Stomach (tissue), 4 donors: ENCODE data around the gene RFX3.

Experiments
- EP300 ChIP-seq: sonication (generic); formaldehyde crosslinking; IDR thresholded peaks from one replicate; pipeline ENCODE4 v1.6.1; 2017; ENCODE audit warnings: antibody characterized with exemption
- POLR2A ChIP-seq, 4 donors: fragments of 450-650 bp; IDR thresholded peaks; one replicate each; pipeline ENCODE4 v1.6.1; 2016; ENCODE audit warnings: antibody characterized with exemption in 4 of 4, control low read depth in 2 of 4, mild to moderate bottlenecking in 1 of 4, moderate library complexity in 1 of 4
- POLR2AphosphoS5 ChIP-seq, 3 donors: sonication (generic); formaldehyde crosslinking; IDR thresholded peaks; one replicate each; pipeline ENCODE4 v1.6.1; 2016; ENCODE audit warnings: antibody characterized with exemption in 3 of 3
- TF ChIP-seq, protein P1 (sequence below), 7 experiments: fragments of 450-650 bp in 4 of 7; fragments of 200-600 bp in 3 of 7; sonication (generic) in 3 of 7; IDR thresholded peaks; one replicate each; pipeline ENCODE4 v1.5.1; 2016 to 2019; ENCODE audit warnings: antibody characterized with exemption in 7 of 7, control low read depth in 2 of 7, mild to moderate bottlenecking in 1 of 7

DNA sequence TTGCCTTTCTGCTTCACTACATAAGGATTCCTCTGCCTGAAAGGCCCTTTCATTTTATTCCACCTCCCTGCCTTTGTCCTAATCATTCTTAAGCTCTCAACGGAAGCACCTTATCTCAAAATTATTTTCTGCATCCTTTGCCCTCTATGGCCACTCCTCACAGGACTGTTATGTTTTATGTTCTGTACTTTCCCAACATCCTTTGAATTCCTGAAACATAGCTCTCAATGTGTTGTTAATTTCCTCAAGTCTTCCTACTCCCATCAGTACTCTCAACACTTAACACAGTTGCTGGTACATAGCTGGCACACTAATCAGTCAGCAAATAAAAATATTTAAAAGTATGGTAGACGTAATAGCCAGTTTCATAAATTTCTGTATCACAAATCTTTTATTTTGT lies 193.0 kb downstream of the RFX3 start:
- TF ChIP-seq, protein P1, sequence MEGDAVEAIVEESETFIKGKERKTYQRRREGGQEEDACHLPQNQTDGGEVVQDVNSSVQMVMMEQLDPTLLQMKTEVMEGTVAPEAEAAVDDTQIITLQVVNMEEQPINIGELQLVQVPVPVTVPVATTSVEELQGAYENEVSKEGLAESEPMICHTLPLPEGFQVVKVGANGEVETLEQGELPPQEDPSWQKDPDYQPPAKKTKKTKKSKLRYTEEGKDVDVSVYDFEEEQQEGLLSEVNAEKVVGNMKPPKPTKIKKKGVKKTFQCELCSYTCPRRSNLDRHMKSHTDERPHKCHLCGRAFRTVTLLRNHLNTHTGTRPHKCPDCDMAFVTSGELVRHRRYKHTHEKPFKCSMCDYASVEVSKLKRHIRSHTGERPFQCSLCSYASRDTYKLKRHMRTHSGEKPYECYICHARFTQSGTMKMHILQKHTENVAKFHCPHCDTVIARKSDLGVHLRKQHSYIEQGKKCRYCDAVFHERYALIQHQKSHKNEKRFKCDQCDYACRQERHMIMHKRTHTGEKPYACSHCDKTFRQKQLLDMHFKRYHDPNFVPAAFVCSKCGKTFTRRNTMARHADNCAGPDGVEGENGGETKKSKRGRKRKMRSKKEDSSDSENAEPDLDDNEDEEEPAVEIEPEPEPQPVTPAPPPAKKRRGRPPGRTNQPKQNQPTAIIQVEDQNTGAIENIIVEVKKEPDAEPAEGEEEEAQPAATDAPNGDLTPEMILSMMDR (IDR thresholded peaks at IDR 0.05), result no peak
- TF ChIP-seq EP300 (no peak), POLR2AphosphoS5 (IDR thresholded peaks at IDR 0.05) (no peak), POLR2A (IDR thresholded peaks at IDR 0.05) (no peak)
